ENCODE results near the gene NAGPA.

The NAGPA gene

DNA sequence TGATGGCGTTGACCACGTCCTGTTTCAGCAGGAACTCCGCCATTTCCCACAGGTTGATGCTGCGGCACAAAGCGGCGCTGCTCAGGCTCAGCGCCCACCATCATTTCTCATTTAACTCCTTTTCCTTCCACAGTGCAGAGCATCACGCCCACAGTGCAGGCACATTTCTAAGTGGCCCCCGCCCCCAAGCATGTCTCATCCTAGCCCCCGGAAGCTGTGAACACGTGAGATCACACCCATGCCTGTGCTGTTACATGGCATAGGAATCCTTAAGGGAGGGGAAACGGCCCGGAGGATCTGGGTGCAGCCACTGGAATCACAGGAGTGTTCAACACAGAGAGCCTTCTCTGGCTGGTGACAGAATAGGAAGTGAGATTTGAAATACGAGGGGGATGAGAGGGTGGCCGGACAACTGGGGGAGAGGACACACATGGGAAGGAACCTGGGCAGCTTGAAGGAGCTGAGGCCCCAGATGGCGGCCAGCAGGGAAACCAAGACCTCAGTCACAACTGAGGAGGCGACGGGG lies 4.7 kb downstream of the NAGPA start:
- DNase-seq (ENCODE audit: low read depth in 4 of 4, low spot score in 1 of 4) = no peak

DNA sequence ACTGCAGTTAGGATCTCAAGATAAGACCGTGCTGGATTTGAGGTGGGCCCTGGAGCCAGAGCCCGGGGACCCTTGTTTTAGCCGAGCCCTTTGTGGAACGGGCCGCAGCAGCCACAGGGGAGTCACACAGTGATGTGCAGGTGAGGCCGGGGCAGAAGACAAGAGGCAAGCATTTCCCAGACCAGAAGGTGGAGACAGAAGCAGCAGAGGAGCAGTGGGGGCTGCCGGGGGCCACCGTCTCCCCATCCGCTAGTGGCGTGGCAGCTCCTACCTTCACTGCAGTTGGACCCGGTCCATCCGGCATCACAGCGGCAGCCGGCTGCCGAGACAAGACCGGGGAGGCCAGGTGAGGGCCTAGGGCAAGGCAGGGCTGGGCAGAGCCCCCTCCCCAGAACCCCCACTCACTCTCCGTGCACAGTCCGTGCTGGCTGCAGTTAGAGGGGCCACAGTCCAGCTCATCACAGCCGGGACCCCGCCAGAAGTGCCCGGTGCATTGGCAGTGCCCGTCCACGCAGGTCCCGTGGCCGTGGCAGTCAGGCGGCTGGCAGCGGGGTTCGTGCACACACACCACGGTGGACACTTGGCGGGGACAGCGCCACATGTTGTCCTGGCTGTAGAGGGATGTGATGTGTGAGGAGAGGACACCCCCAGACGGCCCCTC lies 6.0 kb downstream of the NAGPA start:
- DNase-seq (ENCODE audit: low read depth in 4 of 4, low spot score in 1 of 4) = no peak

DNA sequence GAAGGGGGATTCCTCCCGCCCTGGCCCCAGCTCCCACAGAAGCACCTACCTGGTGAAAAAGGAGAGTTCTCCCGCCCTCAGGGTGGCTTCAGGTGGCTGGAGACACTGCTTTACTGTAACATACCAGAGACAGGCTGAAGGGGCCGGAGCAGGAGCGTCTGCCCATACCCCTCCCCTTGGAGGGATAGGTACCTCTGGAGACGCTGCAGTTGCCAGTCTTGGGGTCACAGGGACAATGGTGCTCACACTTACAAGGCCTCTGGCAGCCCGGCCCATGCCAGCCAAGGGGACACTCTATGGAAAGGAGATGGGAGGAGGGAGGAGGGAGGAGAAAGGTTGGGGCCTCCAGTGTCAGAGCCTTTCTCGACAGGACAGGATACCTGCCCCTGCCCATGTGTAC lies 6.6 kb downstream of the NAGPA start:
- DNase-seq (ENCODE audit: low read depth in 4 of 4, low spot score in 1 of 4) = no peak

DNA sequence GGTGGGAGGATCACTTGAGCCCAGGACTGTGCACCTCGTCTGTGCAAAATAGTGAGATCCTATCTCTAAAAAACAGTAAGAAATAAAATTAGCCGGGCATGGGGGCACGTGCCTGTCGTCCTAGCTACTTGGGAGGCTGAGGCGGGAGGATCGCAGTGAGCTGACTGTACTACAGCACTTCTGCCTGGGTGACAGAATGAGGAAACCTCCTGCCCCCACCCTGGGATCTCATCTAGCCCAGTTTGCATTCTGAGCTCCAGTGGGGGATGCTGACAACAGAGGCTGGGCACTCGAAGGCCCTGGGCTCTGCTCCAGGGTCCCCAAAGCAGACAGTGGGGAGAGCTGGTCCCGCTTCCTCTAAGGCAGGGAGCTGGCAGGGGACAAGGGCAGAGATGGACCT lies 7.1 kb downstream of the NAGPA start:
- DNase-seq (ENCODE audit: low read depth in 4 of 4, low spot score in 1 of 4) = no peak

DNA sequence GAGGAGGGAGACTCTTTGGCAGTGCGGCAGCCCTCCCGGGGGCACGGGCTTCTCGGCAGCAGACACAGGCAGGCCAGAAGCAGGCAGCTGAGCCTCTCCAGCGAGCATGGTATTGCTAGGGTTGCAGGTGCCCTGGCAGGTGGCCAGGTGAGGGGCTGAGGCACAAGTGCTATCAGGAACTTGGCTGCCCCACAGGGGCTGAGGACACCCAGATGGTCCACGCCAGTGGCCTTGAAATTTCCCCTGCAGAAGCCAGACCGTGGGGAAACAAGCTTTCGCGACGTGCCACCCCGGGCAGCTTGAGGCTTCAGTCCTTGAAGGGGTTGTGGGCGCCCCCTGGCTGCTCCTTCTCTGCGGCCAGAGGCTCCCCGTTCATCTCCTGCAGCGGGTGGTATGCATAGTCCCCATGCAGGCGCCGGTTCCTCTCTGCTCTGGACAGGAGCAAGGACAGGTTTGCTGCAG lies 8.5 kb downstream of the NAGPA start:
- DNase-seq (ENCODE audit: low read depth in 4 of 4, low spot score in 1 of 4) = no peak

DNA sequence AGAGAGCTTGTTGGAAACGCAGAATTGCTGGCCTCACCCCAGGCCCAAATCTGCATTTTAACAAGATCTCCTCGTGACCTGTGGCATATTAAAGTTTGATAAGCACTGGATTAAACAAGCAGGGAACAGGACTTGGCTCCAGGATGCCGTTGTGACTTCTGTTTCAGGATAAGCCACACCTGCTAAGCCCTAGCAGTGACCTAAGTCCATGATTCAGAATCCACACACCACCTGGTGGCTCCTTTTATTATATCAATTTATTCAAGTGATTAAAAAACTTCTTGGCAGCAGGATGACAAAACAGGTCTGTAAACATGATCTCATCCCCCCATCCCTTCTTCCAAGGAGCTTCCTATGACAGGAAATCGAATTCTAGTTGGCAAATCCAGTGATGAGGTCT lies 9.1 kb downstream of the NAGPA start:
- no peak for DNase-seq (ENCODE audit: low read depth in 4 of 4, low spot score in 1 of 4)

DNA sequence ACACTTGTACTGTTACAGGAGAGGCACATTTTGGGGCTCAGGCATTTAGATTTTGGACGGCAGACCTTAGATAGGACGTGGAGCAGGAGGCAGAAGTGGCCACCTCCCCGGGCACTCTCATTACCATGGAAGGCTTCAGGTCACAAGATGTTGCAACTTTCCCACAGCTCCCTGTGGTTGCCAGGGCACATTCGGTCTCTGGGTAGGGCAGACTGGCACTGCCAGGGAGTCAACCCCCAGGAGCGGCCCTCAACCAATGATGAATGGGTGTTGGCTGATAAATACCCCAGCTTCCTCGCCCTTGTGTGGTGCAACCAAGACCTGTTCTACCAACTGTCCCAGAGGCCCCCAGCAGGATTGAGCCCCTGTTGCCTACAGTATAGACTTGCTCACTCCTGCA lies 11.2 kb downstream of the NAGPA start:
- DNase-seq (ENCODE audit: low read depth in 4 of 4, low spot score in 1 of 4) = no peak

DNA sequence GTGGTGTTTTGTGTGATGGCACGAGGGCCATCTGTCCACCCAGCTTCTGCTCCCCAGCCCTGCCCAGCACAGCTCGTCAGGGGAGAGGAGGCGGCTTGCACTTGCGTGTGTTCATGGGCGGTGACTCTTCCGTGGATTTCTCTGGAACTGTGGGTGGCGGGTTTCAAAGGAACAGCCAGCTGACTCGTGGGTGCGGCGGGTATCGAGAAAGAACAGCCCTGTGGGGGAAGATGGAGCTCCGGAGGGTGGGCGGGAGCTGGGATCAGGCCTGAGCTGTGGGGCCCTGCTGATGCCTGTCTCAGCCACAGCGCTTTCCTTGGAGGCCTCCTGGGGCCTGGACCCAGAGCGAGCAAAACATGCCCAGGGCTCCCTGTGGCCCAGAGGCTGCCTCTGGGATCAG lies 13.2 kb downstream of the NAGPA start:
- DNase-seq (ENCODE audit: low read depth in 4 of 4, low spot score in 1 of 4) = no peak

DNA sequence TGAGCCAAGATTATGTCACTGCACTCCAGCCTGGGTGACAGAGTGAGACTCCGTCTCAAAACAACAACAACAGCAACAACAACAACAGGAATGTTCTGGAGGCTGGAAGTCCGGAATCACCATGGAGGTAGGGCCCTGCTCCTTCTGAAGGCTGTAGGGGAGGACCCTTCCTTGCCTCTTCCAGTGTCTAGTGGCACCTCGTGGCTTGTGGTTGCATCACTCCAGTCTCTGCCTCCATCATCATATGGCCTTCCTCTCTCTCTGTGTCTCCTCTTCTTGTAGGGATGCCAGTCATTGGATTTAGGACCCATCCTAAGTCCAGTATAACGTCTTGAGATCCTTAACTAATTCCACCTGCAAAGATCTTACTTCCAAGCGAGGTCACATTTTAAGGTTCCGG lies 14.0 kb downstream of the NAGPA start:
- DNase-seq (ENCODE audit: low read depth in 4 of 4, low spot score in 1 of 4) = no peak

DNA sequence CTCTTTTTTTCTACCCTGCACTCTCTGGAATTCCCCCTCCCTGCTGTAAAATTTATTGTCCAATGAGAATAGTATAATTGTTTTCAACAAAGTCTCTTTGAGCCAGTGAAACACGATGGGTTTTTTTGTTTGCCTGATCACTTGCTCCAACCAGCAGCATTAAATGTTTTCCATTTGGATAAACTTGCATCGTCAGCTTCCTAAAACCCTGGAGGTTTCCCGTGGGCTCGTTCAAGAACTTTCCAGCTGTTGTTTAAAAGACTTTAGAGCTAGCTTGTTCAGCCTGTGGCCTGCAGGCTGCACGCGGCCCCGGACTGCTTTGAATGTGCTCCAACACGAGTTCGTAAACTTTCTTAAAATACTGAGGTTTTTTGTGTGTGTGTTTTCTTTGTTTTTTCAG lies 14.9 kb downstream of the NAGPA start:
- no peak for DNase-seq (ENCODE audit: low read depth in 4 of 4, low spot score in 1 of 4)

DNA sequence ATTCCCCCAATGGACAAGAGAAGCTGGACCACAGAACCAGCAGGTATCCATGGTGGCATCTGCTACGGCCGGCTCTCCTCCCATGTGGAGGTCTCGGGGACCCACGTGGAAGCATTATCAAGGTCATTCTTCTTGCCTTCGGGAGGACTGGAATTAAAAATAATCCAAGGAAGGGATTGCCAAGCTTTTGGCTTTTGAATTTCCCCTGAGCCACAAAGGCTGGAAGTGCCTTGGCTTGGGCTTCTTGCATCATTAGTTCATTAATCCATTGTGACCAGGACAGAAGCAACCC lies 16.1 kb downstream of the NAGPA start:
- no peak for DNase-seq (ENCODE audit: low read depth in 4 of 4, low spot score in 1 of 4)

DNA sequence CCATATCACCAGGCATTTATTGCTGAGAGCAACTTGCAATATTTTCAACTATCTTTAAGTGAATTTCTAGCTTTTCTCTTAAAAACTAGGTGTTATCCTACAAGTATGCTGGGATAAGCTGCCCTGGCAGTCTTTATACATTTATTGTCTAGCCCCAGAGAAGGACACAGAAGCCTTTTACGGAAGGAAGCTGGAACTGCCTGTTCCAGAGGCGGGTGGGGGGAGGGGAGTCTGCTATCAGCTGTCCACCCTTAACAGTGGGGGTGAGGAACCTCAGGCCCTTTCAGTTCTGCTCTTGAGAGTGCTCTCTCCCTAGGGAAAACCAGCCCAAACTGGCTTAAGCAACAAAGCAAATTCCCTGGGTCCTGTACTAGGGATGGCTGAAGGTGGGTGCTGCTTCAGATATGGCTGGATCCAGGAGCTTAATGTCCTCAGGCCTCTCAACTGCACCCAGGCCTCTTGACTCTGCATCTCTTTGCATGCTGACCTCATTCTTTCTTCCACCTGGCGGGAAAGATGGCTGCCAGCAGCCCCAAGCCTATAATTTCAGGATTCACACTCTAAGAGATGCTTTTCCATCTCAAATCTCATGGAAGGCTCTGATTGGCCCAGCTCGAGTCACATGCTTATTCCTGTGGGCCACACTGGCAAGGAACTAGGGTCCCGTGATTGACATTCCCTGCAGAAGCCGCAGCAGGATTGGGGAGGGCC lies 16.6 kb downstream of the NAGPA start:
- DNase-seq (ENCODE audit: low read depth in 4 of 4, low spot score in 1 of 4) = no peak

DNA sequence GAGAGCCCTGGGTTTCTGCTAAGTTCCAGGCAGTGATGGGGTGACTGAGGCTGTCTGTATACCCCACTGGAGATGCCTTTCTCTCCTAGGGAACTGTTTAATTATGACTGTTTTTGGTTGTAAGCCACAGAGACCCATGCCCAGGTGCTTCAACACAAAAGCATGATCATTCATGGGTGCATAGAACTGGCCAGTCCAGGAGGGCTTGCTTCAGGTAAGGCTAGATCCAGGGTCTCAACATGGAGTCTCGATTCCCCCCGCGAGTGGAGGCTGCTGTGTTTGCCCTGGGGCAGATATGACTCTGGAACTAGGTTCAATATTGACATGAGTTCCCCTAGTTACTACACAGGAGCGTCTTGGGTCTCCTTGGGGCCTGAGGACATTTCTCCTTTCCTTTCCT lies 17.8 kb downstream of the NAGPA start:
- DNase-seq (ENCODE audit: low read depth in 4 of 4, low spot score in 1 of 4) = no peak

DNA sequence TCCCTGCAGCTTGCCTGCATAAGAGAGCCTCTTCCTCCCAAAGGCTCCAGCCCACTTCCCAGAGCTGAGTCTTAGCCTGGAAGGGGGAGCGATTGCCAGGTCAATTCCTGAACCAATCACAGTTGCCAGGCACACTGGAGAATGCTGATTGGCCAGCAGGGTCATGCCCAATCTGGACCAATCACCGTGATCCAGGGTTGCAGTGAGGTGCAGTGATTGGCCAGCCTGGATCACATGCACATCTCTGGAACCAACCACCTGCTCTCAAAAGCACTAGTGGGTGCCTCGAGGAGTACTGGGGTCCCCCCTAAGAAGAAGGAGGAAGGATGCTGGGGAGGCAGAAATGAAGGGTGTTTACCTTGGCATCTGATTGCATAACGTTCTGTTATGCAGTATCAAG lies 18.4 kb downstream of the NAGPA start:
- no peak for DNase-seq (ENCODE audit: low read depth in 4 of 4, low spot score in 1 of 4)

DNA sequence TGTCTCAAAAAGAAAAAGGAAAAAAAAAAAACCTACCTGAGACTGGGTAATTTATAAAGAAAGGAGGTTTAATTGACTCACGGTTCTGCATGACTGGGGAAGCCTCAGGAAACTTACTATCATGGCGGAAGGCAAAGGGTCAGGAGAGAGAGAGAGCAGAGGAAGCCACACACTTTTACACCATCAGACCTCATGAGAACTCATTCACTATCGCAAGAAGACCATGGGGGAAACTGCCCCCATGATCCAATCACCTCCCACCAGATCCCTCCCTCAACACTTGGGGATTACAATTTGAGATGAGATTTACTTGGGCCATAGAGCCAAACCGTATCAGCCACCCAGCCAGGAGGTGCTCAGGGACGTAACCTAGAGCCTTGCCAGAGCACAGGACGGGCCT lies 20.8 kb downstream of the NAGPA start:
- DNase-seq (ENCODE audit: low read depth in 4 of 4, low spot score in 1 of 4) = no peak

DNA sequence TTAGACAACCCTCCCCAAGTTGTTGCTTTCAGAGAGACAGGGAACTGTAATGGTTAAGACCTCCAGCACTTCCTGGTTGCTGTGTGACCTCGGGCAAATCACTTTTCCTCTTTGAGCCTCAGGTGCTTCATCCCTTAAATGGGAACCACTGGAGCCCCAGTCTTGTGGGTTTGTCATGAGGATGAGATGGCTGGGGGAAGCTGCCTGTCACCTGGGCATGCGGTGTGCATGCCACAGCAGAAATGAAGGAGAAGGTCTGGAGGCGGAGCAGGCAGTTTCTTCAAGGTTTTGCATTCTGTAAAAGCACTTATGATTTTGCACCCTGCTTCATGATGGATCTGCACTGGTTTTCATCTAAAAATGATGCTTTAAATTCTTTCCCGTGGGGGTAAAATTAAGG lies 22.1 kb downstream of the NAGPA start:
- no peak for DNase-seq (ENCODE audit: low read depth in 4 of 4, low spot score in 1 of 4)

DNA sequence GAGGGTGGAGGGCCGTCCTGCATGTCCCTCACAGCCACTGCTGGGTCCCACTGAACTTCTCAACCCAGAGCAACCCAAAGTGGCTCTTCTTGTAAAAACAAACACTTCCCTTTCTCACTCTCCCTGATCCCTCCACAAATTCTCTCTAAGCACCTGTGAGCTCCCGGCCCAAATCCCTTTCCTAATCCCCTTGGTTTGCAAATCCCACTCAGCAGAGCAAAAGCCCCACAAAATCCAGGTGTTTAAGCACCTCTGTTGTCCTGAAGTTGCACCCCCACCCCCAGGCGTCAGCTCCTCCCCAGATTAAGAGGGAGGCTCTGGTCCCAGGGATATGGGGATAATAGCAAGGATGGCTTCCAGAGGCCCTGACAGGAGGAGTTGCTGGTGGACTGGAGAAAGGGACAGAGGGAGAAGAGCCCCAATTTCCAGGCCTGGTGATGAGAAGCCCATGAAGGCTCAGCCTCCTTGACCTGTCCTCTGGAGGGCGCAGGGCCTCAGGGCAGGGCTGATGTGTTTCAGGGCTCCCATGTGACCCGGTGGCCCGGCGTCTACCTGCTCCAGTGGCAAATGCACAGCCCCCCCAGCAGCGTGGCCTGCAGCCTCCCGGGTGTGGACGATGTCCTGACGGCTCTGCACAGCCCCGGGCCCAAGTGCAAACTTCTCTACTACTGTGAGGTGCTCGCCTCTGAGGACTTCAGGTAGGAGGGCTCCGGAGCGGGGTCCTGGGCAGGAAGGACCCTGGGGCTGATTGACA lies 23.0 kb downstream of the NAGPA start:
- no peak for DNase-seq (ENCODE audit: low read depth in 4 of 4, low spot score in 1 of 4)

DNA sequence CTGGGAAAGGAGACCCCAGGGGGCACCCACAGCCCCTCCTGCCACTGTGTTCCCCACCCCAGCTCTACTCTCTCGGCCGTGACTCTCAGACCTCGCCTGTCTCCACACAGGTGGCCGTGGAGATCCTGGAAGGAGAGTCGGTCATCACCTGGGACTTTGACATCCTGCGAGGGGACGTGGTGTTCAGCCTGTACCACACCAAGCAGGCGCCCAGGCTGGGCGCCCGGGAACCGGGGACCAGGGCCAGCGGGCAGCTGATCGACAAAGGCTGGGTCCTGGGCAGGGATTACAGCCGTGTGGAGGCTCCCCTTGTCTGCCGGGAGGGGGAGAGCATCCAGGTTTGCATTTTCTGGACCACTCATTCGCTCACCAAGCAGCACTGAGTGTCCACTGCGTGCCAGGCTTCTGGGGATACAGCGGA lies 25.4 kb downstream of the NAGPA start:
- no peak for DNase-seq (ENCODE audit: low read depth in 4 of 4, low spot score in 1 of 4)

DNA sequence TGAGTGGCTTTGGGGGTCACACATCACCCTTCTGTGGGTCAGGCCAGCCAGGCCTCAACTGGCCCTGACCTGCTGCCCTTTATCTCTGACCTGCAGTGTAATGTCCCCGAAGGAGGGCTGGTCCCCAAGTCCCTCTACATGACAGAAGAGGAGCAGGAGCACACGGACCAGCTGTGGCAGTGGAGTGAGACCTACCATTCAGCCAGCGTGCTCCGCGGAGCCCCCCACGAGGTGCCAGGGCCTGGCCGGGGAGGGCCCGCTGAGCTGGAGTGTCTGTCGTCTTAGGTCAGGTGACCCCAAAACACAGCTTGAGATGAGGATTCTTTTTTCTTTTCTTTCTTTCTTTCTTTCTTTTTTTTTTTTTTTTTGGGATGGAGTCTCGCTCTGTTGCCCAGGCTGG lies 26.5 kb downstream of the NAGPA start:
- no peak for DNase-seq (ENCODE audit: low read depth in 4 of 4, low spot score in 1 of 4)

DNA sequence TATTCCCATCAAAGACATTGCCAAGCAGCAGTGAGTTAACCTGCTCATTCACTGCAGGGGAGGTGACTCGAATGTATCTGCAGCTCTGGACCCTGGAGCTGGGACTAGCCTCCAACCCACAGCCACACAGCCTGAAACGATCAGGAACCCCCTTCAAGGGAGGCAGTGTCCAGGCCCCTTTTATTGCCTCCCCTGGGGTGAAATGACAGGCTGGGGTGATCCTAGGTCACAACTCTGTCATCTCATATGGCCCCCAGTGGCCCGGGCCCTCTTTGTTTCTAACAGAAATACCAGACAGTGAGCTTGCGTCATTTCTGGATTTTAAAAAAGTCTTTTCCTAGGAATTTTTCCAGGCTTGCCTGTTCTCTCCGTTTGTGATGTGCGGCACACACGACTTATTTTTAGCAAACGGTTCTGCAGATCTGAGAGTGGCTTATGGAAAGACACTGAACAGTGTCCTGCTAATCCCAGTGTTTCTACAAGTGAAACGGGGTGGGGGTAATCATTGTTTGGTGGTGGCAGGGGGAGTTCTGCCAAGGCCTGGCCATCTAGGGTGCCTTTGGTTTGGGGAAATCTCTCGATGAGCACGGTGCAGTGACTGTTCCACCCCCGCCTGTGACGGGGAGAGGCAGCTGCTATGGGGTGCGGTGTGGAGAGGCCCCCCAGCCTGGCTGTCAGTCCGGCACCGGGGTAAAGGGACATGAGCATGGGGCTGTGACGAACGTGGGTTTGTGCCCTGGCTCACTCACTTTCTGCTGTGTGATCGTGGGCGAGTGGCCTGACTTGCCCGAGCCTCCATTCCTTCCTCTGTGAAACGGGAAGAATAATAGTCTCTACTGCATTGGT lies 27.2 kb downstream of the NAGPA start:
- no peak for DNase-seq (ENCODE audit: low read depth in 4 of 4, low spot score in 1 of 4)

DNA sequence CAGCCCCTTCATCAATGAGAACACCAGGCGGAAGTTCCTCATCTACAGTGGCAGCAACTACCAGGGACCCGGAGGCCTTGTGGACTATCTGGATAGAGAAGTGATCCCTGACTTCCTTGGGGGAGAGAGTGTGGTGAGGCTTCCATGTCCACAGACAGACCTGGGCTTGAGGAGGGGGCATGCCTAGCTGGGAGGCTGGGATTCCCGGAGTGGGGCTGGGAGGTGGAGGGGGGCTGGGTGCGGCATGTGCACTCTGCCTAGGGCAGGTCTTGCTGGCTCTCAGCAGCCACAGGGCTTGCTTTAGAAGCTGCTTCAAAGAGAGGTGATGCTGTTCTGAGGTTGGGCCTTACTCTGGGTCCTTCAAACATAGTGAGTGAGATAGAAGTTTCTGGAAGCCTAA lies 27.8 kb downstream of the NAGPA start:
- no peak for DNase-seq (ENCODE audit: low read depth in 4 of 4, low spot score in 1 of 4)
